ENCODE data around the gene FANCC.

- TF ChIP-seq, protein P1, sequence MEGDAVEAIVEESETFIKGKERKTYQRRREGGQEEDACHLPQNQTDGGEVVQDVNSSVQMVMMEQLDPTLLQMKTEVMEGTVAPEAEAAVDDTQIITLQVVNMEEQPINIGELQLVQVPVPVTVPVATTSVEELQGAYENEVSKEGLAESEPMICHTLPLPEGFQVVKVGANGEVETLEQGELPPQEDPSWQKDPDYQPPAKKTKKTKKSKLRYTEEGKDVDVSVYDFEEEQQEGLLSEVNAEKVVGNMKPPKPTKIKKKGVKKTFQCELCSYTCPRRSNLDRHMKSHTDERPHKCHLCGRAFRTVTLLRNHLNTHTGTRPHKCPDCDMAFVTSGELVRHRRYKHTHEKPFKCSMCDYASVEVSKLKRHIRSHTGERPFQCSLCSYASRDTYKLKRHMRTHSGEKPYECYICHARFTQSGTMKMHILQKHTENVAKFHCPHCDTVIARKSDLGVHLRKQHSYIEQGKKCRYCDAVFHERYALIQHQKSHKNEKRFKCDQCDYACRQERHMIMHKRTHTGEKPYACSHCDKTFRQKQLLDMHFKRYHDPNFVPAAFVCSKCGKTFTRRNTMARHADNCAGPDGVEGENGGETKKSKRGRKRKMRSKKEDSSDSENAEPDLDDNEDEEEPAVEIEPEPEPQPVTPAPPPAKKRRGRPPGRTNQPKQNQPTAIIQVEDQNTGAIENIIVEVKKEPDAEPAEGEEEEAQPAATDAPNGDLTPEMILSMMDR (IDR thresholded peaks at IDR 0.05; ENCODE audit: borderline replicate concordance, extremely low read depth, low read length, poor library complexity, severe bottlenecking), result no peak
- TF ChIP-seq EZH2 (IDR thresholded peaks at IDR 0.05; ENCODE audit: borderline replicate concordance, low read depth, low read length, severe bottlenecking), result no peak
These were observed 113.2 kb downstream of the FANCC start for GRCh38 chr9:95204310-95204709.

All from DND-41 (cell line).